Activated CD4-positive, alpha-beta T cell treated with anti-CD3 and anti-CD28 coated beads, Interleukin-2, Interleukin-4, amounts not matched to agents 100 ng/mL and 50 ng/mL, durations not matched to agents 16 hours and 8 hours (primary cell): Measurements from ENCODE around the gene TSPAN14.
"Not testable (repeated sequence)": the region's sequence is repeated elsewhere in the genome, so short reads cannot be mapped to it uniquely, and the experiment has no call there.

Experiments
- DNase-seq: peaks from one replicate; pipeline ENCODE4 v3.0.0-alpha.2; 2020; ENCODE audit warnings: low spot score

The TSPAN14 gene

GRCh38 chr10:80468806-80469421 is 14.8 kb downstream of the TSPAN14 start:
- DNase-seq = no peak

DNA sequence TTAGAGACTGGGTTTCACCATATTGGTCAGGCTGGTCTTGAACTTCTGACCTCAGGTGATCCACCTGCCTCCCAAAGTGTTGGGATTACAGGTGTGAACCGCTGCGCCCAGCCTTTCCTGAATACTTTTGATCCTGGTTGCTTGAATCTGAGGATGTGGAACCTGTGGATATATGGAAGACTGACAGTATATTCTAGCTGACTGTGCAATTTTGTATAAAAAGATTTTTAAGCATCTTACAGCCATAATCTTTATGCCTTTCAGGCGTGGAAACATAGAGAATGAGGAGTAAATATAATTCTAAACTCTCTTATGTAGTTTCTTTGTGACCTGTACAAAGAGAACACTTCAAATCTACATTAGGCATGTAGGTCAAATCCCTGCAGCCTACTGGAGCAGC is 16.2 kb downstream of the TSPAN14 start:
- no peak for DNase-seq

DNA sequence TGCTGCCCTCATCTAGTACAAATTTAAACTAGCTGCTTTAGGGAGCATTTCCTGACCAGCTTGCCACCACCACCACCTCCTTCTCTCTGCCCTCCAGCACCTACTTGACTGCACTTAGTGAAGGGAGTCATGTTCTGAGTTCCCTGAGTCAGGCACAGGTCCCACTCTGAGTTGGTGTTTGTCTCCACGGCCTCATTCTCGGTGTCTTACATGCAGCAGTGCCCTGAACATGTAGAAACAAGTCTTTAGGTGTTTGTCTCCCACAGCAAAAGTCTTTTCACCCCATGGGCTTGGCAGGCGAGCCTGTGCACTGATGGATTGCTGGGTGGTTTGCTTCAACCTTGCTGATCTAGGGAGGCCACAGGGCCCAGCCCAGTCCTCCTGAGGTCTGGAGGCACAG is 16.9 kb downstream of the TSPAN14 start:
- no peak for DNase-seq

DNA sequence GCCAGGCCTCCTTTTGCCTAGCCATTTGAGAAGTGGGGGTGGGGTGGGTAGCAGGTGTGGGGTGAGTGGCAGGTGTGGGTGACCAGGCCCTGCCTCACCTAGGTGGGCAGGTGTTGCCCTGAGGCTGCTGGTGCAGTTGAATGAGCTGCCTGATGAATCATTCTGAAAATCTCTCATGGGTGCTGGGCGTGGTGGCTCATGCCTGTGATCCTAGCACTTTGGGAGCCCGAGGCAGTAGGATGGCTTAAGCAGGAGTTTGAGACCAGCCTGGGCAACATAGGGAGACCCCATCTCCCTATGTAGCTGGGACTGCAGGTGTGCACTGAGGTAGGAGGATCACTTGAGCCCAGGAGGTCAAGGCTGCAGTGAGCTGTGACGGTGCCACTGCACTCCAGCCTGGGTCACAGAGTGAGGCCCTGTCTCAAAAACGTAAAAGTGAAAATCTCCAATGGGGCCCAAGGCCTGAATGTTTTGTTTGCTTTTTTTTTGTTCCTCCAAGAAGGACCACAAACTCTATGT is 17.7 kb downstream of the TSPAN14 start:
- no peak for DNase-seq

DNA sequence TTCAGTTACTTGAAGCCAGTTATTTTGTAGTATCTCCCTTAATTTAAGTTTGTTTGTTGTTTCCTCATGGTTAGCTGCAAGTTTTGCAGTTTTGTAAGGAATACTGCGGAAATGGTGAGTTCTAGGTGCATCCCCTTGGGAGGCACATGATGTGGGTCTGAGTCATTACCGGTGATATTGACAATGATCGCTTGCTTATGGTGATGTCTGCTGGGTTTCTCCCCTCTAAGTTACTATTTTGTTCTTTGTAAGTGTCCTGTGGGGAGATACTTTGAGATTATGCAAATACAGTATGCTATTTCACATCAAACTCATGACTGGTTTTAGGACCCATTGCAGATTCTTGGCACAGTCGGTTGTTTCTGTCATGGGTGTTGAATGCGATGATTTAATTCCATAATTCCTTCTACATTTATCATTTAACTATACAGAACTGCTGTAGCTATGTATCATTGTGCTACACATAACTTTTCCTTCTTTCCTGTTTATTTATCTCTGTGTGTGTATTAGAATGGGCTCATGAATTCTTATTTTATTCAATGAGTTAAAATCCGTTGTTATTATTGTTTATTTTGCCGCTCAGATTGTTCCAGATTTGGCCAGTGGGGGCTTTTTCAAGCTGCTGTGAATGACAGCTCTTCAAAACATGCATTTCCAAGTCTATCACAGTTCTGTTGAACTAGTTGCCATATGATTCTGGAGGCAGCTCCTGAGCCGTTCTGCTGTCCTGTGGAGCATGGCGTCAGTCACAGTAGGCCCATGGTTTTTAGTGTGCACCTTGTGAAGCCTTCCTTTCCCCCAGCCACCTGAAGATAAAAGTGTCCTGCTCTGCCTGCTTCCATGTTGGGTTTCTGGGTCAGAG is 18.4 kb downstream of the TSPAN14 start:
- peak; percentile 85 for DNase-seq

DNA sequence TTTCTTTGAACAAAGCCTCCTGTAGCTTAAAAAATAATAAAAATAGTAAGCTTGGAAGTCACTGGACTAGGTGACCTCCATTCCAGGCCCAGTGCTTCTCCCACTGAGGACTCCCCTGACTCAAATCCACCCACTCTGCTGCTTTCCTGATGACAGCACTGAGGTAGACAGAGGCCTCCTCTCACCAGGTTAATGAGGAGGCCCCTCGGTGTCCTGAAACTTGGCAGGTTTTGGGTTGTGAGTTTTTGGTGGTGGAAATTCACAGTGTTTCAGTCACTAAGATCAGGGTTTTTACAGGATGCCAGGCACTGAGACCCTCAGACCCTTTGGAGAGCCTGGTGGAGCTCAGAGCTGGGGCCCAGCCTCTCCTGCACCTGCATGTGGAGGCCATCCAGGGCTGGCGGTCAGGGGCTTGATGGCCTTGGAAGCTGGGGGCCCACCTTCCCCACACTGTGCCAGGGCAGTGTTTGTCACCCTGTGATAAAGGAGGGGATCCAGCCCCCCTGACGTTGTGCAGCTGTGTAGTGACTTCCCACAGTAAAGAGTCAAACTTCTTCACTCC is 19.1 kb downstream of the TSPAN14 start:
- DNase-seq = no peak

DNA sequence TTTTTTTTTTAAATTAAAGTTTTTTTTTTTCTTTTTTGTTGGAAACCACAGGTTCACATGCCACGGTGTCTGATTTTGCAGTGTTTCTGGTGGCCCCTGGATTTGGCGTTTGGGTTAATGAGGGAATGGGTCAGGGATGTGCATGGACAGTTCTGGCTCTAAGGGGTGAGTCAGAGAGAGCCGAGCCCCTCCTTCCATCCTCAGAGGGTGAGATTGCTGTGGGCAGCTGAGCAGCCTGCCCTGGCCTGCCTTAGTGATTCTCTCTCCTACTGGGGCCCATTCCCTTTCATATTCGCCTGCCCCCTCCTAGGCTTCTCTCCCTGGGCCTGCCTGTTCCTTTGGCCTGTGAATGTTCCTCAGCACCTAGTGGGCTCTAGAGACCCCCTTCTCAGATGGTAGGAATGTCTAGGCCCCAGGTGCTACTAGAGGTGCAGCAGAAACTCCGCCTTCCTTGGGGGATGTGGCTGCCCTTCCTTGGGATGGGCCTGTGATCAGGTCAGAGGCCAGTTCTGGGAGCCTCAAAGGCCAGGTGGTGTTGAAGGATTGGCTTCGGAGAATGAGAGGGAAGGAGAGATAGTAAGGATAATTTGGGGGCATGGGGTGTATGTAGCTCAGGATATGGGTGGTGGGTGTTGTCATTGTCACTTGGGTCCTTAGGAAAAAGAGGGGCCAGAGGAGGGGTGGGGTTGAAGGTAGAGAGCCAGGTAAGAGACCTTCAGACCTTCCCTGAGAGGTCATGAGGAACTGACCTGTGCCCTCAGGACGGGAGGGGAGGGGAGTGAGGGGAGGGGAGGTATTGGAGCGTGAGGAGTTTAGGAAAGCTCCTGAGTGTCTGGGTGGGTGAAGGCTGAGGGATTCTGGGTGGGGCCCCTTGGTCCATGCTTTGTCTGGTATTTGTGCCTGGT is 19.8 kb downstream of the TSPAN14 start:
- DNase-seq = no peak

DNA sequence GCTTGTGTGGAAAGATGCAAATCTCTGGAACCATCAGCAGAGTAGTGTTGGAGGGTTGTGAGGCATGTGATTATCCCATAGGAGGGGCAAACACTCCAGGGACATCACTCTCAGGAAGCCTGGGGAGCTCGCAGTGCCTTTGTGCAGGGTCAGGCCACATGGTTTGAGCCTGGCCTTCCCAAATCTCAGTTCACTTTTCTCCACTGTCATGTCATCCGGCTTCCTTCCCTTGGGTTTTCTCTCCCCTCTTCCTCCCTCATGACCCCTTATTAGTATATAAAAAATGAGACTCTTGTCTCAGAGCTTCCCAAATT is 20.4 kb downstream of the TSPAN14 start:
- DNase-seq = no peak

DNA sequence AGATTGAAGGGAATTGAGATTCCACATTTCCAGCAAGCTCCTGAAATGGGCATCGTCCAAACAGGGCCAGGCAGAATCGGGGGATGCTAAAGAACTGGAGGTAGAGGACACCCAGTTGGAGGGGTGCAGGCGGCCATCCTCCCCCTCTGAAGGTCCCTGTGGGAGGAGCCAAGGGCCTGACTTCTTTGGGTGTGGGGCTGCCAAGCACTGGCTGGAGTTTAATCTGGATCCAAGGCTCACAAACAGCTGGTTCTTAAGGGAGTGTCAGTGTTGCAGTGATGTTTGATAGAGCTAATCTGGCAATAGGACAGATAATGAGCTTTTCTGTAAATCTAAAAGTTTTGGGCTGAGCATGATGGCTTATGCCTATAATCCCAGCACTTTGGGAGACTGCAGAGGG is 20.8 kb downstream of the TSPAN14 start:
- no peak for DNase-seq

GRCh38 chr10:80475641-80476040 is 21.5 kb downstream of the TSPAN14 start:
- DNase-seq = not testable (repeated sequence)

DNA sequence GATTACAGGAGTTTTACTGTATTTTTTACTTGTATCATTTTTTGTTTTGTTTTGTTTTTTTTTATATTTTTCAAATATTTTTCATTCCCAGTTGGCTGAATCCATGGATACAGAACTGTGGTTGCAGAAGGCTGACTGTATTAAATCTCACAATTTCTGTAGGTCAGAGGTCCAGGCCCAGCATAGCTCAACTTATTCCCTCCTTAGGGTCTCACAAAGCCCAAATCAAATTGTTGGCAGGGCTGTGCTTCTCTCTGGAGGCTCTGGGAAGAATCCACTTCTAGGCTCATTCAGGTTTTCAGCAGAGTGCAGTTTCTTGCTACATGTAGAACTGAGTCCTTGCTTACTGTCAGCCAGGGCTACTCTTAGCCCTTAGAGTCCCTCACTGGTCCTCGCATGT is 22.6 kb downstream of the TSPAN14 start:
- DNase-seq = no peak

DNA sequence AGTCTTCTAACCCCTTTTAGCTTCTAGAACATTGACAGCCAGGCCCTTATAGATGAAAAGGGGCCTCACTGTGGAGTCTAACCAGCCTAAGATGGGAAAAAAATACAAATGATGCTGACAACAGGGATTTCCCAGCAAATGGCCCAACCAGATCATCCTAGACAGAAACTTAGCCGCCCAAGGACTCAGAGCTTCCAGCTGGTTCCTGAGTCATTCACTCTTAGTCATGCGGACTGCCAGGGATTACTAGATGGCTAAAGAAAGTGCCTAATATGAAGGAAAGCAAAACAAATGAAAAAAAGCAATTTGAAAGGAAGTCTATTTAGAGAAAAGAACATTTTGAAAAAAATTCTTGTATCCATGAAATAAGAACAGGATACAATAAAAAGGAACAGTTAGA is 23.7 kb downstream of the TSPAN14 start:
- no peak for DNase-seq

DNA sequence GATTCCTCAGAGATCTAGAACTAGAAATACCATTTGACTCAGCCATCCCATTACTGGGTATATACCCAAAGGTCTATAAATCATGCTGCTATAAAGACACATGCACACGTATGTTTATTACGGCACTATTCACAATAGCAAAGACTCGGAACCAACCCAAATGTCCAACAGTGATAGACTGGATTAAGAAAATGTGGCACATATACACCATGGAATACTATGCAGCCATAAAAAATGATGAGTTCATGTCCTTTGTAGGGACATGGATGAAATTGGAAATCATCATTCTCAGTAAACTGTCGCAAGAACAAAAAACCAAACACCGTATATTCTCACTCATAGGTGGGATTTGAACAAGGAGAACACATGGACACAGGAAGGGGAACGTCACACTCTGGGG is 26.3 kb downstream of the TSPAN14 start:
- not testable (repeated sequence) for DNase-seq

DNA sequence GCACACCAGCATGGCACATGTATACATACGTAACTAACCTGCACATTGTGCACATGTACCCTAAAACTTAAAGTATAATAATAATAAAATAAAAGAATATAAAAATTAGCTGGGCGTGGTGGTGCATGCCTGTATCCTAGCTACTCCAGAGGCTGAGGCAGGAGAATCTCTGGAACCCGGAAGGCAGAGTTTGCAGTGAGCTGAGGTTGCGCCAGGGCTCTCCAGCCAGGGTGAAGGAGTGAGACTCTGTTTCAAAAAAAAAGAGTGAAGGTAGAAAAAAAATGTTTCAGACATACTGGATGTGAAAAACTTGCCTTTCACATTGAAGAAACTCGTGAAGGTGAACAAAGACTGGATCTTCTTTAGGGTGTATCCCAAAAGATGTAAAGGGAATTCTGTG is 26.7 kb downstream of the TSPAN14 start:
- no peak for DNase-seq

GRCh38 chr10:80484243-80484642 is 30.1 kb downstream of the TSPAN14 start:
- DNase-seq = no peak

- no peak for DNase-seq
Measured at GRCh38 chr10:80484676-80485075, 30.6 kb downstream of the TSPAN14 start.

DNA sequence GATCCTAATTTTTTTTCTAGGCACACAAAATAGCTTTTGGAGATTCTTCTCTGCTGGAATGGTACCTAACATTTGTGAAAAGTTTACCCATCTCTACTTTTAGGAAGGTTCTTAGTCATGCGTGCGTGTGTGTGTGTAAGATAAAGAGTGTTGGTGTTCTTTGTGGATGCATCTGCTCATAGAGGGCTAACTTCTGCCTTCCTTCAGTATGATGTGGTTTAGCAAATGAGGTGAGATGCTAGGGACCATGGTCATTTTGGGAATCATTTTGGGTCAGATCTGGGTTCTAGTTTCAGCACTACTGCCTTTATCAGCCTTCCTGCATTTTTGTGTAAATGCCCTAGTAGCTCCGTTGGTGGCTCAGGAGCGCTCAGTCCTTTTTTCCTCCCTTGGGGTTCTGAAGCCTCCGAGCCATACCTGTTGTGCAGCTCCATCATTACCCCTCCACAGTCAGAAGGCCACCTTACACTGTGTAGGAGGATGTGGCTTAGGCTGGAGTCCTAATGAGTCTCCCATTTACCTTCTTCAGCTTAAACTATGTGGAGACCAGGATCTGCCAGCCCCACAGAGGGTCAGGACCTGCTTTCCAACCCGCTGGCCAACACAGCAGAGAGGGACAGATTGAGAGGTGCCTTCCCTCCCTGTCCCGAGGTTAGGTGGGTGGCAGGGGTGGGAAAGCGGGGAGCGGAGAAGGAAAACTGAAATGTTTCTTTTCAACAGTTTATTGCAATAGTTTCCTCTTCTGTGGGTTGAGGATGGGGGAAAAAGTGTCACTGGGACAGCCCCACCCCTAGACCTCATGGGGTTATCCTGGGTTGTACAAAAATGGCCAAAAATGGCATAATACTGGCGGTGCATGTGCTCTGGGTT is 31.2 kb downstream of the TSPAN14 start:
- no peak for DNase-seq

- no peak for DNase-seq
Measured at GRCh38 chr10:80485946-80486764, 32.0 kb downstream of the TSPAN14 start.

- DNase-seq = no peak
Measured at GRCh38 chr10:80486785-80487420, 32.8 kb downstream of the TSPAN14 start.

DNA sequence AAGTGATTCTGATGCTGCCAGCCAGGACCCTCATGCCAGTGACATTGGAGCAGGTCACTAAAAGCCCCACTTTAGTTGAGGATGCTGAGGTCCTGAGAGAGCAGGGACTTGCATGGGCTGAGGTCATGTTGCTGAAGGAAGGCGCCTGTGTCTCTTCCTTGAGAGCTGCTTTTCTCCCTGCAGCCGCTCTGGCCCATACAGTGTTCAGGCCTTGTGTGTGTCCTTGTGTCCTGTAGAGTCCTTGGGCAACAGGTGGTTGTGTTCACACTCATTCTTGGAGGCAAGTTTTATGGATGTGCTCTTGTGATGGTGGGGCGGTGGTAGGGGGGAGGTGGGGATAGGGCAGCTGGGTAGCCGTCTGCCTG is 33.3 kb downstream of the TSPAN14 start:
- no peak for DNase-seq
